Measurements from ENCODE around the gene RBP3. TPM values are rescaled to one million over a fixed set of nuclear protein-coding genes. Genes with fewer than 3 reads are reported as not detected.

RBP3 gene
- total and polyA plus RNA-seq, 9 donors = 0.04 to 0.11 (median 0.07) TPM; not detected in 1

- no peak for DNase-seq
- H3K9me3 ChIP-seq (replicated peaks; ENCODE audit: control insufficient read depth, low read depth, low read length) = no peaks in the 10 kb centered on the region
- no peak overlapping the region for H3K27ac ChIP-seq (ENCODE audit: low read length)
- no peak overlapping the region for H3K4me3 ChIP-seq (ENCODE audit: low read length)
- WGBS (ENCODE audit: insufficient coverage) = 75% methylated on average over 2 of the region's 8 CpGs
- H3K4me1 ChIP-seq (ENCODE audit: control insufficient read depth, insufficient read depth, low read length) = no peaks in the 10 kb centered on the region
- peaks cover 13% of the 10 kb centered on the region for H3K27me3 ChIP-seq (ENCODE audit: control insufficient read depth, insufficient read depth, low read length)
- no peaks in the 10 kb centered on the region for H3K36me3 ChIP-seq (ENCODE audit: control insufficient read depth, insufficient read depth, low read length)
Observed at GRCh38 chr10:47334466-47335295, 13.5 kb upstream of the RBP3 start.

DNA sequence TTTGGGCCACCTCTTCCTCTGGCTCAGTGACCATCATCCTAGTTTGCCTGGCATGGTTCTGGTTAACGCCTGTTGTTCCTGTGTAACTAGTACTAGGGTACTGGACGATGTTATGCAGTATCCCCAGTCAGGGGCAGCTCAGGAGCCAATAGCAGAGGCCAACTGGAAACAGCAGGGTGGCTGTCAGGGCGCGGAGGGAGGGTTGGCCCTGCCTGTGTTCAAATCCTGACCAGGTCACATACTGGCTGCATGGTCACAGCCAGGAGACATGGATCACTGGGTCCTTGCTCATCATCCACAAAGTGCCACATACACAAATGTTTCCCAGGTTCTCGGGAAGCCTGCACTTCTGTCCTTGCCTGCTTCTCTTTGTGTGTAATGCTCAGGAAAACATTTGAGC is 12.3 kb upstream of the RBP3 start:
- 85% methylated on average over 5 of the region's 5 CpGs for WGBS (ENCODE audit: insufficient coverage)
- Histone ChIP-seq H3K9me3 (replicated peaks; ENCODE audit: control insufficient read depth, low read depth, low read length) (no peaks in the 10 kb centered on the region), H3K27ac (ENCODE audit: low read length) (no peak overlapping the region), H3K4me1 (ENCODE audit: control insufficient read depth, insufficient read depth, low read length) (no peaks in the 10 kb centered on the region), H3K36me3 (ENCODE audit: control insufficient read depth, insufficient read depth, low read length) (no peaks in the 10 kb centered on the region), H3K4me3 (ENCODE audit: low read length) (no peak overlapping the region), H3K27me3 (ENCODE audit: control insufficient read depth, insufficient read depth, low read length) (peaks cover 16% of the 10 kb centered on the region)
- no peak for DNase-seq

GRCh38 chr10:47336387-47337134 is 11.6 kb upstream of the RBP3 start:
- WGBS (ENCODE audit: insufficient coverage) = 68% methylated on average over 9 of the region's 15 CpGs
- Histone ChIP-seq H3K9me3 (replicated peaks; ENCODE audit: control insufficient read depth, low read depth, low read length) (no peaks in the 10 kb centered on the region), H3K4me1 (ENCODE audit: control insufficient read depth, insufficient read depth, low read length) (no peaks in the 10 kb centered on the region), H3K36me3 (ENCODE audit: control insufficient read depth, insufficient read depth, low read length) (no peaks in the 10 kb centered on the region), H3K4me3 (ENCODE audit: low read length) (no peak overlapping the region), H3K27me3 (ENCODE audit: control insufficient read depth, insufficient read depth, low read length) (peaks cover 16% of the 10 kb centered on the region), H3K27ac (ENCODE audit: low read length) (no peak overlapping the region)
- no peak for DNase-seq

GRCh38 chr10:47337310-47337709 is 10.9 kb upstream of the RBP3 start:
- Histone ChIP-seq H3K27ac (ENCODE audit: low read length) (no peak overlapping the region), H3K4me1 (ENCODE audit: control insufficient read depth, insufficient read depth, low read length) (no peaks in the 10 kb centered on the region), H3K36me3 (ENCODE audit: control insufficient read depth, insufficient read depth, low read length) (no peaks in the 10 kb centered on the region), H3K27me3 (ENCODE audit: control insufficient read depth, insufficient read depth, low read length) (peaks cover 13% of the 10 kb centered on the region), H3K9me3 (replicated peaks; ENCODE audit: control insufficient read depth, low read depth, low read length) (no peaks in the 10 kb centered on the region), H3K4me3 (ENCODE audit: low read length) (no peak overlapping the region)
- 80% methylated on average over 2 of the region's 4 CpGs for WGBS (ENCODE audit: insufficient coverage)
- DNase-seq = no peak

DNA sequence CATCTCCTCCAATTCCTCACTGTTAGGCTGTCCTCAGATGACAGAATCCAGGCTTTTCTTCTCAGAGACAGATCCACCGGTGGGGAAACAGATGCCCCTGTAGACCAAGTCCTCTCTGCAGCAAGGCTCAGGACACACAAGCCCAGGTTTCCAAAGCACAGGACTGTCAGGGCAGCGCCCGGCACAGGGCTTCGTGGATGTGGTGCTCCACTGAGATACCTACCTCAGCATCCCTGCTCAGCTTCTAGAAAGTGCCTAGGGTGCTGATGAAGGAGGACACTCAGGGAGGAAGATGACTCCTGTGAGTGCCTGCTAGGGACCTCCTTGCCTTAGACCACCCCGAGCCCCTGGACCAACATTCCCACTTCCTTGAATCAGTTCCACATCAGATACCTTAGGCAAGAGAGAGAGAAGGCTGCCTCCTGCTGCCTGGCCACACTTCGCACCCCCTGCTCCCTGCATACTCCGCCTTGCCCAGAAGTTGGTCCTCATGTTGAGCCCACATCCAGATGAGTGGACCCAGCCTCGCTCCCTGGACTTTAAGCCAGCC is 8.9 kb upstream of the RBP3 start:
- no peaks in the 10 kb centered on the region for H3K4me1 ChIP-seq (ENCODE audit: control insufficient read depth, insufficient read depth, low read length)
- peaks cover 13% of the 10 kb centered on the region for H3K27me3 ChIP-seq (ENCODE audit: control insufficient read depth, insufficient read depth, low read length)
- WGBS (ENCODE audit: insufficient coverage) = 82% methylated on average over 5 of the region's 8 CpGs
- H3K9me3 ChIP-seq (replicated peaks; ENCODE audit: control insufficient read depth, low read depth, low read length) = no peaks in the 10 kb centered on the region
- DNase-seq = no peak
- no peaks in the 10 kb centered on the region for H3K36me3 ChIP-seq (ENCODE audit: control insufficient read depth, insufficient read depth, low read length)
- H3K4me3 ChIP-seq (ENCODE audit: low read length) = no peak overlapping the region
- no peak overlapping the region for H3K27ac ChIP-seq (ENCODE audit: low read length)

GRCh38 chr10:47339759-47340607 is 8.2 kb upstream of the RBP3 start:
- Histone ChIP-seq H3K27ac (ENCODE audit: low read length) (no peak overlapping the region), H3K27me3 (ENCODE audit: control insufficient read depth, insufficient read depth, low read length) (peaks cover 13% of the 10 kb centered on the region), H3K9me3 (replicated peaks; ENCODE audit: control insufficient read depth, low read depth, low read length) (no peaks in the 10 kb centered on the region), H3K36me3 (ENCODE audit: control insufficient read depth, insufficient read depth, low read length) (no peaks in the 10 kb centered on the region), H3K4me1 (ENCODE audit: control insufficient read depth, insufficient read depth, low read length) (no peaks in the 10 kb centered on the region), H3K4me3 (ENCODE audit: low read length) (no peak overlapping the region)
- DNase-seq = no peak
- WGBS (ENCODE audit: insufficient coverage) = 72% methylated on average over 8 of the region's 15 CpGs

DNA sequence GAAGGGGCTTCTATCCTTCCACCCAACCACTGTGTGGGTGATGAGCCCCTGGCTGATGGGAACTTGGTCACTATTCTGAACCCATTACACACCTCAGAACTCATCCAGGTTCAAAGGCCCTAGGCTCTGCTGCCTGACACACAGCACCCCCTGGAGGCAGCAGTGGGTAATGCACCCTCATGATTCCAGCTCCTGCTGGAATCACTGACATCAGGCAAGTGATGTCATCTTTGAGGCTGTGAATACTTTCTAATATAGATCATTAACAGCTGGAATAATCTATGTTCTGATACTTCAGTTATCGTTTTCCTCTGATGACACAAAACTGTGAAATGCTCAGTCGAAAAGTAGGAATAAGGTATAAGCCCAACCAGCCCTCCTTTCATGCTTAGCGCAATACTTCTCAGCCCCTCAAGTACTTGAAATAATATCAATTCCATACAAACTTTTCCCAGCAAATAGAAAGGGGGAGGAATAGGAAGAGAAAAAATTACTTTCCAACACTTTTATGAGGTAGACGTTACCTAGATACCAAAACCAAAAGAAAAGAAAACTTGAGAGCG is 7.5 kb upstream of the RBP3 start:
- Histone ChIP-seq H3K27ac (ENCODE audit: low read length) (no peak overlapping the region), H3K27me3 (ENCODE audit: control insufficient read depth, insufficient read depth, low read length) (peaks cover 10% of the 10 kb centered on the region), H3K36me3 (ENCODE audit: control insufficient read depth, insufficient read depth, low read length) (no peaks in the 10 kb centered on the region), H3K4me1 (ENCODE audit: control insufficient read depth, insufficient read depth, low read length) (no peaks in the 10 kb centered on the region), H3K4me3 (ENCODE audit: low read length) (no peak overlapping the region), H3K9me3 (replicated peaks; ENCODE audit: control insufficient read depth, low read depth, low read length) (no peaks in the 10 kb centered on the region)
- WGBS (ENCODE audit: insufficient coverage) = no CpG with 5 or more reads among the region's 5 CpGs
- DNase-seq = peak; percentile 38

GRCh38 chr10:47344996-47345870 is 2.9 kb upstream of the RBP3 start:
- WGBS (ENCODE audit: insufficient coverage) = 82% methylated on average over 9 of the region's 13 CpGs
- Histone ChIP-seq H3K36me3 (ENCODE audit: control insufficient read depth, insufficient read depth, low read length) (no peaks in the 10 kb centered on the region), H3K4me1 (ENCODE audit: control insufficient read depth, insufficient read depth, low read length) (peaks cover 13% of the 10 kb centered on the region), H3K9me3 (replicated peaks; ENCODE audit: control insufficient read depth, low read depth, low read length) (no peaks in the 10 kb centered on the region), H3K27ac (ENCODE audit: low read length) (no peak overlapping the region), H3K27me3 (ENCODE audit: control insufficient read depth, insufficient read depth, low read length) (peaks cover 2% of the 10 kb centered on the region), H3K4me3 (ENCODE audit: low read length) (no peak overlapping the region)
- DNase-seq = no peak
